RCC 7860 (cell line): ENCODE measurements around the gene GMPPA.

Experiments used
- DNase-seq: peaks from one replicate; pipeline ENCODE4 v3.0.0-alpha.2; 2015; ENCODE audit warnings: low spot score
- FAIRE-seq: peaks from 2 replicates; lab custom pipeline; 2012; peaks lifted over from hg19 to GRCh38; lab: Jason Lieb, UNC

GMPPA gene

GRCh38 chr2:219498280-219499057 lies at the start of gene GMPPA:
Gene GMPPA (plus strand): TSS chr2:219498891. CDS start chr2:219499976, 1,085 bp downstream.
- FAIRE-seq (peak; percentile 94), DNase-seq (peak; percentile 97)

- no peak for DNase-seq
- FAIRE-seq: no peak
Measured at GRCh38 chr2:219449609-219450008, 49.1 kb upstream of the GMPPA start.

GRCh38 chr2:219451661-219452360 lies 46.9 kb upstream of the GMPPA start:
- DNase-seq: no peak
- FAIRE-seq: no peak

GRCh38 chr2:219452361-219453317 lies 46.1 kb upstream of the GMPPA start:
- DNase-seq (peak; percentile 69), FAIRE-seq (peak; percentile 12)

GRCh38 chr2:219453671-219454590 lies 44.8 kb upstream of the GMPPA start:
- DNase-seq: no peak
- FAIRE-seq: no peak

- no peak for FAIRE-seq
- DNase-seq: no peak
Measured at GRCh38 chr2:219455581-219455980, 43.1 kb upstream of the GMPPA start.

- no peak for FAIRE-seq
- no peak for DNase-seq
Measured at GRCh38 chr2:219457784-219458369, 40.8 kb upstream of the GMPPA start.

- FAIRE-seq: no peak
- DNase-seq: no peak
Measured at GRCh38 chr2:219458996-219459395, 39.7 kb upstream of the GMPPA start.

- DNase-seq (peak; percentile 33), FAIRE-seq (no peak)
Measured at GRCh38 chr2:219459460-219460311, 39.0 kb upstream of the GMPPA start.

GRCh38 chr2:219460424-219460926 lies 38.2 kb upstream of the GMPPA start:
- DNase-seq (no peak), FAIRE-seq (no peak)

- DNase-seq: no peak
- FAIRE-seq: no peak
Measured at GRCh38 chr2:219461047-219461514, 37.6 kb upstream of the GMPPA start.

GRCh38 chr2:219461669-219462068 lies 37.0 kb upstream of the GMPPA start:
- FAIRE-seq (no peak), DNase-seq (no peak)

GRCh38 chr2:219462349-219462748 lies 36.3 kb upstream of the GMPPA start:
- FAIRE-seq (no peak), DNase-seq (no peak)

- DNase-seq (no peak), FAIRE-seq (no peak)
Measured at GRCh38 chr2:219464286-219465032, 34.2 kb upstream of the GMPPA start.

GRCh38 chr2:219465659-219466561 lies 32.8 kb upstream of the GMPPA start:
- DNase-seq: no peak
- FAIRE-seq: no peak

- no peak for DNase-seq
- FAIRE-seq: no peak
Measured at GRCh38 chr2:219466816-219467735, 31.6 kb upstream of the GMPPA start.
